ENCODE measurements around the gene IGSF21.

DNA sequence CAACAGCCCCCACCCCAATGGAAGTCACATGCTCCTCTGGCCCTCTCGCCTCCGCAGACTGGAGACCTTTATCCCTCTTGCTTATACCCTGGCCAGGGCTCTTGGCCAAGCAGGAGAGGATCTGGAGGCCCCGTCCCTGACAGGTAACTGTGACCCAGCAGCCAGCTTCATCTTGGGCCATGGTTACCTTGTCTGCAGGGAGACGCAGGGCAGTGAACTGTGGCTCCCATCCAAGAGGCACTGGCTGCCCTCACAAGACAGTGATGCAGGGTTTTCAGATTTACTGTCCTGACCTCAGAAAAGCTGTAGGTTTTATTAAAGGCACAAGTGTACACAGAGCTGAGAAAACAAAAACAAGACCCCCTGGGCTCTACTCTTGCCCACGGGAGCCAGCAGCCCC is 276.5 kb downstream of the IGSF21 start:
- TF ChIP-seq, protein P1, sequence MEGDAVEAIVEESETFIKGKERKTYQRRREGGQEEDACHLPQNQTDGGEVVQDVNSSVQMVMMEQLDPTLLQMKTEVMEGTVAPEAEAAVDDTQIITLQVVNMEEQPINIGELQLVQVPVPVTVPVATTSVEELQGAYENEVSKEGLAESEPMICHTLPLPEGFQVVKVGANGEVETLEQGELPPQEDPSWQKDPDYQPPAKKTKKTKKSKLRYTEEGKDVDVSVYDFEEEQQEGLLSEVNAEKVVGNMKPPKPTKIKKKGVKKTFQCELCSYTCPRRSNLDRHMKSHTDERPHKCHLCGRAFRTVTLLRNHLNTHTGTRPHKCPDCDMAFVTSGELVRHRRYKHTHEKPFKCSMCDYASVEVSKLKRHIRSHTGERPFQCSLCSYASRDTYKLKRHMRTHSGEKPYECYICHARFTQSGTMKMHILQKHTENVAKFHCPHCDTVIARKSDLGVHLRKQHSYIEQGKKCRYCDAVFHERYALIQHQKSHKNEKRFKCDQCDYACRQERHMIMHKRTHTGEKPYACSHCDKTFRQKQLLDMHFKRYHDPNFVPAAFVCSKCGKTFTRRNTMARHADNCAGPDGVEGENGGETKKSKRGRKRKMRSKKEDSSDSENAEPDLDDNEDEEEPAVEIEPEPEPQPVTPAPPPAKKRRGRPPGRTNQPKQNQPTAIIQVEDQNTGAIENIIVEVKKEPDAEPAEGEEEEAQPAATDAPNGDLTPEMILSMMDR (IDR thresholded peaks at IDR 0.05; ENCODE audit: low read length), result no peak
- TF ChIP-seq EZH2 (IDR thresholded peaks at IDR 0.05; ENCODE audit: borderline replicate concordance, low read length), result no peak

Measured in OCI-LY1 (cell line).